OCI-LY3 (cell line): ENCODE results near the gene RPS6KA5.

Experiments used
- EZH2phosphoT487 ChIP-seq: fragments of 200-600 bp; shearing (Covaris generic); IDR thresholded peaks from 2 replicates; pipeline ENCODE4 v1.6.1; 2018; ENCODE audit warnings: antibody characterized with exemption, mixed run types, low read depth
- TF ChIP-seq, protein P1 (sequence below): fragments of 200-600, 300-600 bp; sonication (generic); IDR thresholded peaks from 2 replicates; pipeline ENCODE4 v1.5.1; 2014; ENCODE audit warnings: antibody characterized with exemption, low read length, low read depth

DNA sequence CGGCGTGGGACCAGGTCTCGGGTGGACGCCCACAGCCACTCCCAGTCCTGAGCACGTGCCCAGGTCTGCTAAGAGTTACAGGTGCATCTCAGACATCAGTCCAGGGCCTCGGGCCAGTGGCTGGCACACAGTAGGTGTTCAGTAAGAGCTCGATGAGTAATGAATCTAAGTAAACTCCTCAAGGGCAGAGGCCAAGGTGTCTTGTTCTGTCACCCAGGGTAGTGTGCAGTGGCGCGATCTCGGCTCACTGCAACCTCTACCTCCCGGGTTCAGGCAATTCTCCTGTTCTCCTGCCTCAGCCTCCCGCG, 255.4 kb downstream of the RPS6KA5 start:
- TF ChIP-seq, protein P1, sequence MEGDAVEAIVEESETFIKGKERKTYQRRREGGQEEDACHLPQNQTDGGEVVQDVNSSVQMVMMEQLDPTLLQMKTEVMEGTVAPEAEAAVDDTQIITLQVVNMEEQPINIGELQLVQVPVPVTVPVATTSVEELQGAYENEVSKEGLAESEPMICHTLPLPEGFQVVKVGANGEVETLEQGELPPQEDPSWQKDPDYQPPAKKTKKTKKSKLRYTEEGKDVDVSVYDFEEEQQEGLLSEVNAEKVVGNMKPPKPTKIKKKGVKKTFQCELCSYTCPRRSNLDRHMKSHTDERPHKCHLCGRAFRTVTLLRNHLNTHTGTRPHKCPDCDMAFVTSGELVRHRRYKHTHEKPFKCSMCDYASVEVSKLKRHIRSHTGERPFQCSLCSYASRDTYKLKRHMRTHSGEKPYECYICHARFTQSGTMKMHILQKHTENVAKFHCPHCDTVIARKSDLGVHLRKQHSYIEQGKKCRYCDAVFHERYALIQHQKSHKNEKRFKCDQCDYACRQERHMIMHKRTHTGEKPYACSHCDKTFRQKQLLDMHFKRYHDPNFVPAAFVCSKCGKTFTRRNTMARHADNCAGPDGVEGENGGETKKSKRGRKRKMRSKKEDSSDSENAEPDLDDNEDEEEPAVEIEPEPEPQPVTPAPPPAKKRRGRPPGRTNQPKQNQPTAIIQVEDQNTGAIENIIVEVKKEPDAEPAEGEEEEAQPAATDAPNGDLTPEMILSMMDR: no peak
- no peak for TF ChIP-seq EZH2phosphoT487
